AG08395 (cell line): ENCODE data around the gene TFB2M.
"Not testable (repeated sequence)": the region's sequence is repeated elsewhere in the genome, so short reads cannot be mapped to it uniquely, and the experiment has no call there.

Experiments
- DNase-seq: peaks from one replicate; pipeline ENCODE4 v3.0.0; 2012; ENCODE audit warnings: mixed read lengths, low spot score

The TFB2M gene, protein sequence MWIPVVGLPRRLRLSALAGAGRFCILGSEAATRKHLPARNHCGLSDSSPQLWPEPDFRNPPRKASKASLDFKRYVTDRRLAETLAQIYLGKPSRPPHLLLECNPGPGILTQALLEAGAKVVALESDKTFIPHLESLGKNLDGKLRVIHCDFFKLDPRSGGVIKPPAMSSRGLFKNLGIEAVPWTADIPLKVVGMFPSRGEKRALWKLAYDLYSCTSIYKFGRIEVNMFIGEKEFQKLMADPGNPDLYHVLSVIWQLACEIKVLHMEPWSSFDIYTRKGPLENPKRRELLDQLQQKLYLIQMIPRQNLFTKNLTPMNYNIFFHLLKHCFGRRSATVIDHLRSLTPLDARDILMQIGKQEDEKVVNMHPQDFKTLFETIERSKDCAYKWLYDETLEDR

DNA sequence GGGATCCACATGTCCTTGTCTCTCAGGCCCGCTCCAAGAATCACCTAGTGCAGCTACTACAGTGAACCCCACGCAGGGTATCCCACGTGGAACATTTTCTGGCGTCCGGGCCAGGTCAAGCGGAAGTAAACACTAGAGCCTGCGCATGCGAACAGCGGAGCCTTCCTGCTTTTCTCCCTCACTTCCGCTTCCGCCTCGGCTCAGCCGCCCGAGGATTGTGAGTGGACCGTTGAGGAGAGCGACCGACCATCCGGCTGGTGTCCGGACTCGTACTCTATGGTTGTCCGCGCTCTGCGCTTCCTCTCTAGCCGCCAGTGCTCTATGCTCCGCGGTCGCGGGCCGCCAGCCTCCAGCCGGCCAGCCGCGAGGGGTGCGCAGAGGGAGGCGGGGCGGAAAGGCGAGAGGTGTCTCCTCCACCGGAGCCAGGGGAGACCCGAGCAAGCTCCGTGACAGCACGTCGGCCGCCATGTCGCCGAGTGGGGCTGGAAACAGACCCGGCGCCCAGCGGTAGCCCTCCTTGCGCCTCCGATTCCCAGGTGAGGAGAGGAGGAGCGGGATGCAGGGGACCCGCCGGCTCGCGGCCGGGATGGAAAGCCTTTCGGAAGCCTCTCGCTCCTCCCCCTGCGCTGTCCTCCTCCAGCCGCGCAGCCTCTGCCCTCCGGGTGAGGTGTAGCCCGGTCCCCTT lies at the start of gene TFB2M, which contains the start of gene CNST:
Gene TFB2M, minus strand, starts transcription at position 134 of the 685 bp plus-strand sequence. Its CDS starts 123 bp downstream, at position 11.
Gene CNST, plus strand, starts transcription at position 329 of the 685 bp plus-strand sequence. CDS start 25,107 bp downstream, outside the sequence.
- peak; percentile 97 for DNase-seq

- DNase-seq: no peak
These were observed 47.2 kb upstream of the TFB2M start for GRCh38 chr1:246613096-246613758.

- peak; percentile 12 for DNase-seq
These were observed 43.6 kb upstream of the TFB2M start for GRCh38 chr1:246609632-246610031.

GRCh38 chr1:246608616-246609376 lies 42.7 kb upstream of the TFB2M start:
- DNase-seq: peak; percentile 80

- no peak for DNase-seq
These were observed 41.4 kb upstream of the TFB2M start for GRCh38 chr1:246607462-246607861.

DNA sequence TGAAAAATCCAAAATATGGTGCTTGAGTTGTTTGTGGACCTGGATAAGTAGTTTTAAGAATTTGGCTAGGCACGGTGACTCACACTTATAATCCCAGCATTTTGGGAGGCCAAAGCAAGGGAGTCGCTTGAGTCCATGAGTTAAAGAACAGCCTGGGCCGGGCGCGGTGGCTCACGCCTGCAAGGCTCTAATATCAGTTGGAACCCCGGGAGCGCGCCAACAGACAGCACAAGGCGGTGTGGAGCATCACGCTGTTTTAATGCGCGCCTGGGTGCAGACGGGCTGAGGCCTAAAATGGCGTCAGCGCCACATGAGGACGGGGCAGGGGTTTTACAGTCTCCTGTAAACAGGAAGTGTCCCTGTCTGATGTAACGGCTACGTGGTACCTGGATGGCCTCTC lies 39.2 kb upstream of the TFB2M start:
- not testable (repeated sequence) for DNase-seq

- DNase-seq: peak; percentile 18
These were observed 36.1 kb upstream of the TFB2M start for GRCh38 chr1:246602194-246602593.

- DNase-seq: no peak
These were observed 34.5 kb upstream of the TFB2M start for GRCh38 chr1:246600579-246600978.

DNA sequence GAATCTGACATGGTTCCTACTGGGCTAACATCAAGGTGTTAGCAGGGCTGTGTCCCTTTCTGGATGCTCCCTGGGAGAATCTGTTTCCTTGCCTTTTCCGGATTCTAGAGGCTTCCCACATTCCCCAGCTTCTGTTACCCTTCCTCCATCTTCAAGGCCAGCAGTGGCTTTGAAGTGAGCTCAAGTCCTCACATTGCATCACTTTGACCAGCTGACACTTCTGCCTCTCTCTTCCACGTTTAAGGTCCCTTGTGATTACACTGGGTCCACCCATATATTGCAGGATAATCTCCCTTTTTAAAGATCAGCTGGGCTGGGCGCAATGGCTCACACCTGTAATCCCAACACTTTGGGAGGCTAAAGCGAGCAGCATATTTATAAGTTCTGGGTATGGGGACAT lies 33.3 kb upstream of the TFB2M start:
- no peak for DNase-seq

DNA sequence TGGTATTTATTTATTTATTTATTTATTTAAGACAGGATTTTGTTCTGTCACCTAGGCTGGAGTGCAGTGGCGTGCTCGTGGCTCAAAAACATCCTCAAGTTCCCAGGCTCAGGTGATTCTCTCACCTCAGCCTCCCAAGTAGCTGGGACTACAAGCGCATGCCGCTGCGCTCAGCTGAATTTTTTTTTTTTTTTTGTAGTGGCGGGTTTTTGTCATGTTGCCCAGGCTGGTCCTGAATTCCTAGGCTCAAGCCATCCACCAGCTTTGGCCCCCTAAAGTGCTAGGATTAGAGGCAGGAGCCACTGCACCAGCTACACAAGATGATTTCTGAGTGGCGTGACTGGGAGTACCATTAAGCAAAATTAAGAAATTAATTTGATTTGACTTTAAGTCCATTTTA lies 31.9 kb upstream of the TFB2M start:
- no peak for DNase-seq

DNA sequence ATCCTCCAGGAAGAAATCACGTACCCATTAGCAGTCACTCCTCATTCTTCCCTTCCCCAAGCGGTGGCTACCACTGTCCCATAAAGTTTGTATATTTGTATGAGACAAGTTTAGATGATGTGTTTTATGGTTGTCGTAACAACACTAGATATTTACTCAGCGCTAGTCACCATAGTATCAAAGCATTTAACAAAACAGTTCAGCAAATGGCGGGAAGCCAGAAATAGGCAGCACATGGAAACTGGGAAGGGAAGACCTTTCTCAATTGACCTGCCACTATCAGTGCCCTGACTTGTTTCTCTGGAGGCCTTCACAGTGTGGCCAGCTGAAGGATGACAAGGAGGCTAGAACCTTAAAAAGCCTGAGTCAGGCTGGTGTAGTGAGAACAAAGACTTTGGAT lies 31.3 kb upstream of the TFB2M start:
- peak; percentile 54 for DNase-seq

DNA sequence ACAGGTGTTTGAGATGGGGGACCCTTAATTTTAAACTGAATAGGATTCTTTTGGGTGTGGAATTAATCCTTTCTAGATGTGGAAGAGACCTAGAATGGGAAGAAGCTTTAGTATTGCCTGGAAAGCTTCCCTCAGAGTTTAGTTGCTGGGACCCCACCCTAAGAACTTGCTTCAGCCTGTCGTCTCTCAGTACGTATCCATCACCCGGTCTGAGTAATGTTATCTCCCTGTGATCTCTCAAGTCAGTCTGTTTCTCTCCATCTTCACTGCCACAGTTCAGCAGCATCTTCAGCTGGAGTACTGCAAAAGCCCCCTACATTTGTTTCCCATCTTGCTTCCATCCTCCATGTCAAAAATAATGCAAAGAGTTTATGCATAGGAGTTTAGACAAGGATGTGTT lies 29.1 kb upstream of the TFB2M start:
- DNase-seq: no peak

DNA sequence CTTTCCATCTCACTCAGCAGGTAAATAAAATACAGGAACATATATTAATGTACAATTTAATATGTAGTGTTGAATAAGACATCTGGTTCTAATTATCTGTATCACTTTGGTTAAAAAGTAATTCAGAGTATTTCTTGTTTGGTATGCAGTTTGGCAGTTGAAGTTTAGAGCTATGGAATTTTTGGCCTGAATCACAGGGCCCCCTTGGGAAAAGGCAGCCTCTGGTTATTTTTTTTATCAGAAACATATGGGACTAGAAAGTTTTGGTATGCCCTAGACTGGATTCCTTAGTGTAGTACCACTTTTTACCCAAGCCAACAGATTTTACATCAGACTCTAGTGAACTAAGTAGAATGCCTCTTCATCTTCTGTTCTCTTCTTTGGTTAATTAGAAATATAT lies 26.6 kb upstream of the TFB2M start:
- DNase-seq: peak; percentile 85

DNA sequence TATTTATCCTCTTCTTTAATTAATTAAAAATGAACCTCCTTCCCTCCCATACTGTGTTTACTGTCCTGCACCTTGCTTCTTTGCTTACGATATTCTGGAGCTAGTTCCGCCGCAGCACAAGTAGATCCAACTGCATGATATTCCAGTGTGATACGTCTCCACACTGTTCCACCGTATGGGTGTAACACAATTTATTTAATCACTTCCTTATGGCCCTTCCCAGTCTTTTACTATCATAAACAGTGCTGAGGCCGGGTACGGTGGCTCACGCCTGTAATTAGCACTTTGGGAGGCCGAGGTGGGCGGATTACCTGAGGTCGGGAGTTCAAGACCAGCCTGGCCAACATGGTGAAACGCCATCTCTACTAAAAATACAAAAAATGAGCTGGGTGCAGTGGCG lies 25.9 kb upstream of the TFB2M start:
- DNase-seq: no peak

- no peak for DNase-seq
These were observed 25.4 kb upstream of the TFB2M start for GRCh38 chr1:246591504-246591903.

- no peak for DNase-seq
These were observed 25.0 kb upstream of the TFB2M start for GRCh38 chr1:246591047-246591446.

GRCh38 chr1:246589919-246590318 lies 23.9 kb upstream of the TFB2M start:
- DNase-seq: not testable (repeated sequence)

DNA sequence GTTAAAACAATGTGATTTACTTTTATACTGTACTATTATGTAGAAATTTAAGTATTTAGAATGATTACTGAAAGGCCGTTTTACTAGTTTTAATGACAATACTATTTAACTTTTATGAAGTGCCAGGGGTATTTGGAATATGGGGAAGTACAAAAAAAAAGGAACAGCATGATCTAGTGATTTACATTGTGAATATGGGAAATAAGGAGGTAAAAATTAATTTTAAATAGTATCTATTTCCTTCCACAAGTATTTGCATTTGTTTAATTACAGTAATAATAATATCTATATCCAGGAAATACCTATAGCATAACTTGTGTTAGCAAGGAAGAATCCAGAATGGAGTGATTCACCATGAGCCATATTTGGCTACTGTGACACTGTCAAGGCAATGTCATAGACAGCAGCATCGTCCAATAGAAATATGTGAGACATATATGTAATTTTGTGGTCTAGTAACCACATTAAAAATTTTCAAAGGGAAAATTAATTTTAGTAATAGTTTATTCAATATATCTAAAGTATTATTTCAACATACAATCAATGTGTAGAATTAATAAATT lies 22.2 kb upstream of the TFB2M start:
- peak; percentile 14 for DNase-seq

DNA sequence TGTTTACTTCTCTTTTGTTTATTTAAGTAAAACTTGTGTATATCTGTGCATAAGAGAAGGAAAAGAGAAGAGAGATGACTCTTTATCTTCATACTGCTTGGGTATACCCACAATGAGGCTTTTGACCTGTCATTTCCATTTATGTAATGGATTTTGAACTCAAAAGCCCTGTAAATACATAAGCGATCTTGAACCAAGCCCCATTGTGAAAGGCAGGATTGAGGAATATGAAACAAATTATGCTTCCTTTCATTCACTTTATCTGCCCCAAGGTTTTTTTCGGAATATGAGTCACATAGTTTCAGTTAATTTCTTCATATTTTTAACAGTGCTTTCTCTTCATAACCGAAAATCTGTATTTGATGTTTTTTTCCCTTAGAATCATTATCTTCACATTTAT lies 21.5 kb upstream of the TFB2M start:
- peak; percentile 24 for DNase-seq

DNA sequence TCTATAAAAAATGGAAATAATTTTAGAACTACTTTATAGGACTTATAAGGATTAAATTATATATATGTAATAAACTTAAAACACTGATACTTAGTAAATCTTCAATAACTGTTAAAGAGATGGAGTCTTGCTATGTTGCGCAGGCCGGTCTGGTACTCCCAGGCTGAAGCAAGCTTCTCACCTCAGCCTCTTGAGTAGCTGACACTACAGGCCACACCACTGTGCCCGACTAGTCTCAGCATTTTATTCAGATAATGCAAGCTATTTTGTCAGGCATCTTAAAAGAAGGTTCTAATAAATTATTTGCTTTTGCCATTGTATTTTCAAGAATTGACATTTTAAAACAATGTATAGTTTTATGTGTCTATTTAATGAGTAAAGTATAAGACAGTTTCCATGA lies 21.0 kb upstream of the TFB2M start:
- no peak for DNase-seq

DNA sequence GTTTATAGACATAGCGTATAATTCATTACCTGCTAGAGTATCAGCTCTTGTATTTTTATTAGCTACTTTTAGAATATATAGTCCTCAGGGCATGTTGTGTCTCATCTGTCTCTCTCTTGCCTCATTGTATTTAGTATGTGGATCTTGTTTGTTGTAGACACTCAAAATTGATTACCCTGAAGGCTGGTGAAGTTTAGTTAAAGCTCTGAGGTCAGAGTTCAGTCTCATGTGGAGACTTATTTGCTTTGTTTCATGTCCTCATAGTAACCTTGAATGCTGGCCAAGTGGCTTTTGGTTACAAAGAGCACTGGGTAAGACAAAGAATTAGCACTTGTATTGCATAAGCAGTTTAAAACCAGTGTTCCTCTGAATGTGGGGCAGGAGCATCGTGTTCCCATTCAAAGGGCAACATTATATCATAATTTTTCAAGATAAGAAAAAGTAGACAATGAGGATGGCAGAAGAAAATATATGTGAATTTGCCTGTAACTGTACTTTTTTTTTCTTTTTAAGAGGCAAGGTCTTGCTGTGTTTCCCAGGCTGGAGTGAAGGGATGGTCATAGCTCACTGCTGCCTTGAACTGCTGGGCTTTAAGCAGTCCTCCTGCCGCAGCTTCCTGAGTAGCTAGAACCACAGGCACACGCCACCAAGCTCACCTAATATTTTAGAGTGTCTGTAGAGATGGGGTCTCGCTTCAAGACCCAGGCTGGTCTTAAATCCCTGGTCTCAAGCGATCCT lies 17.6 kb upstream of the TFB2M start:
- DNase-seq: peak; percentile 25
